GM12878 (cell line): ENCODE measurements around the gene PSPN. TPM values are rescaled to one million over a fixed set of nuclear protein-coding genes. Genes with fewer than 3 reads are reported as not detected.

Source experiments
- ATAC-seq: fragments of 200-7000 bp; cut with Tn5 transposase; 3 replicates; pipeline ENCODE4 v1.9.1; 2020; ENCODE audit warnings: mild to moderate bottlenecking, moderate library complexity
- BruUV-seq: library from RNA; stranded (reverse); fragments of 400-500 nt; replicated peaks from 2 replicates; lab custom pipeline; 2021; lab: Mats Ljungman, UMichigan
- CTCF ChIA-PET: fragments of 300-600 bp; sonication (Branson Sonifier 250); formaldehyde crosslinking; extraction: SDS; loops from one replicate; lab custom pipeline; 2021; ENCODE audit warnings: inconsistent platforms; lab: Yijun Ruan, JAX
- POLR2A ChIA-PET: fragments of 350-600 bp; formaldehyde crosslinking; extraction: SDS; loops from one replicate; lab custom pipeline; 2021; ENCODE audit warnings: inconsistent platforms; lab: Charles Lee
- RAD21 ChIA-PET: fragments of 300-600 bp; sonication (Branson Sonifier 250); formaldehyde crosslinking; loops from one replicate; lab custom pipeline; 2023; ENCODE audit warnings: antibody characterized with exemption; ENCODE audit not compliant: unreplicated experiment; lab: Charles Lee
- SMC1A ChIA-PET: fragments of 300-600 bp; sonication (Branson Sonifier 250); formaldehyde crosslinking; loops from one replicate; lab custom pipeline; 2023; ENCODE audit not compliant: unreplicated experiment, uncharacterized antibody; lab: Charles Lee
- DNase-seq: peaks from one replicate; pipeline ENCODE4 v3.0.0-alpha.2; 2011; ENCODE audit warnings: low read depth, low spot score
- FAIRE-seq: peaks from 3 replicates; lab custom pipeline; 2011; peaks lifted over from hg19 to GRCh38; lab: Jason Lieb, UNC
- H2AFZ ChIP-seq: 2 replicates; pipeline ENCODE4 v1.6.0; 2011; ENCODE audit warnings: low read depth, low read length, control low read depth; ENCODE audit not compliant: control insufficient read depth
- H3K27ac ChIP-seq: 2 replicates; pipeline ENCODE4 v1.5.1; 2011; ENCODE audit warnings: control low read depth; ENCODE audit not compliant: control insufficient read depth, insufficient read depth
- H3K27me3 ChIP-seq, 2 experiments: replicated peaks in 1 of 2; 2 replicates each; pipeline versions ENCODE4 v1.6.0 to v1.6.1; 2011; ENCODE audit warnings: low read length in 1 of 2; ENCODE audit not compliant: control insufficient read depth in 2 of 2, insufficient read depth in 2 of 2
- H3K36me3 ChIP-seq, 2 experiments: 2 replicates each; pipeline ENCODE4 v1.5.1; 2011; ENCODE audit warnings: low read length in 1 of 2; ENCODE audit not compliant: control insufficient read depth in 2 of 2, insufficient read depth in 2 of 2
- H3K4me1 ChIP-seq: 2 replicates; pipeline ENCODE4 v1.6.1; 2011; ENCODE audit warnings: mild to moderate bottlenecking, low read length, moderate library complexity, mixed read lengths; ENCODE audit not compliant: control insufficient read depth, insufficient read depth
- H3K4me2 ChIP-seq: 2 replicates; pipeline ENCODE4 v1.6.0; 2011; ENCODE audit warnings: control low read depth; ENCODE audit not compliant: control insufficient read depth, insufficient read depth
- H3K4me3 ChIP-seq: fragments of 200-600 bp; sonication (generic); 2 replicates; pipeline ENCODE4 v1.5.1; 2016
- H3K79me2 ChIP-seq: 2 replicates; pipeline ENCODE4 v1.6.0; 2011; ENCODE audit warnings: low read length; ENCODE audit not compliant: control insufficient read depth, insufficient read depth
- H3K9ac ChIP-seq: 2 replicates; pipeline ENCODE4 v1.8.0; 2011; ENCODE audit warnings: low read length, control low read depth, mixed read lengths; ENCODE audit not compliant: control insufficient read depth, insufficient read depth
- H3K9me3 ChIP-seq: replicated peaks from 3 replicates; pipeline ENCODE4 v1.5.1; 2011; ENCODE audit warnings: mild to moderate bottlenecking, low read length; ENCODE audit not compliant: control insufficient read depth, insufficient read depth
- H4K20me1 ChIP-seq: 2 replicates; pipeline ENCODE4 v1.6.0; 2011; ENCODE audit not compliant: control insufficient read depth, insufficient read depth
- DPF2 ChIP-seq: fragments of 450-650 bp; IDR thresholded peaks from 2 replicates; pipeline ENCODE4 v1.6.1; 2017; ENCODE audit warnings: mild to moderate bottlenecking
- HCFC1 ChIP-seq: fragments of 150-350 bp; IDR thresholded peaks from 2 replicates; pipeline ENCODE4 v1.6.1; 2014; ENCODE audit warnings: low read length
- IKZF2 ChIP-seq, 2 experiments: fragments of 450-650 bp; IDR thresholded peaks; 2 replicates each; pipeline ENCODE4 v1.6.1; 2017; ENCODE audit warnings: mild to moderate bottlenecking in 2 of 2, moderate library complexity in 2 of 2
- MLLT1 ChIP-seq: fragments of 450-650 bp; IDR thresholded peaks from 2 replicates; pipeline ENCODE4 v1.6.1; 2016; ENCODE audit warnings: mild to moderate bottlenecking
- NFIC ChIP-seq: IDR thresholded peaks from 2 replicates; pipeline ENCODE4 v1.6.1; 2012; ENCODE audit warnings: low read depth, mild to moderate bottlenecking, inconsistent platforms, low read length, moderate library complexity
- RUNX3 ChIP-seq: IDR thresholded peaks from 2 replicates; pipeline ENCODE4 v1.6.1; 2012; ENCODE audit warnings: low read length, inconsistent platforms
- SUZ12 ChIP-seq: fragments of 200-600 bp; sonication (generic); IDR thresholded peaks from one replicate; pipeline ENCODE4 v1.6.1; 2018; ENCODE audit warnings: antibody characterized with exemption, mild to moderate bottlenecking; ENCODE audit not compliant: unreplicated experiment
- WGBS: methylation state at CpG from one replicate; pipeline ENCODE4 v1.1.6; 2016; ENCODE audit warnings: low lambda C conversion rate; ENCODE audit not compliant: insufficient replicate concordance, insufficient coverage; ENCODE audit errors: missing lambda C conversion rate; 5-methylcytosine and 5-hydroxymethylcytosine counted together
- in situ Hi-C: fragments of 300-500 bp; cut with MboI; formaldehyde crosslinking; loops from 9 replicates; pipeline ENCODE4 v1.14.3; 2018; ENCODE audit warnings: mixed read lengths
- intact Hi-C: fragments of 100-400 bp; cut with micrococcal nuclease; formaldehyde crosslinking; loops from one replicate; pipeline ENCODE4 v1.14.2; 2022; ENCODE audit not compliant: unreplicated experiment
- polyA plus RNA-seq, 11 experiments: library from polyadenylated mRNA; depleted of rRNA in 4 of 11; unstranded in 6 of 11; stranded (reverse) in 5 of 11; fragments of >200 nt; fragmentation: Nextera tagmentation in 4 of 11; fragmentation: Illumina TruSeq in 1 of 11; extraction: Ambion mirVana in 4 of 11; extraction: Trizol in 1 of 11; gene quantifications; 1 replicate in 1 of 11; 2 replicates in 10 of 11; pipeline versions ENCODE4 v1.2.1 to v1.2.3, GENCODE V29; 2011 to 2016; ENCODE audit warnings: inconsistent platforms in 2 of 11, missing spikeins in 2 of 11, low read depth in 1 of 11
- total RNA-seq, 4 experiments: library from RNA; depleted of rRNA in 3 of 4; stranded (reverse); fragments of >200 nt in 3 of 4; fragmentation: Illumina TruSeq in 1 of 4; extraction: Trizol in 1 of 4; gene quantifications; 2 replicates each; pipeline versions ENCODE4 v1.2.1 to v1.2.3, GENCODE V29; 2013 to 2021
- TF ChIP-seq, protein P1 (sequence below): fragments of 450-650 bp; formaldehyde crosslinking; IDR thresholded peaks from 2 replicates; pipeline ENCODE4 v1.5.0; 2022; ENCODE audit warnings: mild to moderate bottlenecking, missing genetic modification characterization

Gene PSPN
- total and polyA plus RNA-seq, 10 of the 15 experiments (the other 5 are each of a cell fraction or from before 2014, with no cell fraction given), result 0.27 to 1.2 (median 0.66) TPM

DNA sequence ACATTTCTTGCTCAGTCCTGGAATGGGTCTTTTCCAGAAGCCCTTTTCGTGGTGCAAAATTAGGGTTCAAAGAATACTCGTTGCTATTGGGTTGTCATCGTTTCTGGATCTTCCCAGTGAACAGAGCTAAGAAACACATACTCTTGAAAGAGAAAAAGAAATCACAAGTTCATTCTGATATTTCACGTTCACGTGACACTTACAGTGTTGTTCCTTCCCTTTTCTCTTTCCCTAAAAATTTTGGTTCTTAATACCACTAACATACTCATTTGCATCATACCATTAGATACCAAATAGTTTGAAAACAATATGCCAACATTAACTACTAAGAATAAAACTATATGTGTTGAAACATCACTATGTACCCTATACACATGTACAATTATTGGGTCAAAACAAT, 30.7 kb upstream of the PSPN start:
- no peaks in the 10 kb centered on the region for H3K4me1 ChIP-seq
- ChIA-PET SMC1A (no interaction called here), POLR2A (interaction anchor here (0.6 kb wide), 1 partner anchor 464 kb away, joined by 3 read pairs; no protein-coding TSS in a partner anchor), CTCF (no interaction called here), RAD21 (interaction anchor here (1.1 kb wide), 1 partner anchor 15 kb away, joined by 4 read pairs; no protein-coding TSS in a partner anchor)
- BruUV-seq, result no TSS peak
- DNase-seq (no peak), FAIRE-seq (no peak), ATAC-seq (no peak)
- H3K36me3 ChIP-seq, result no peaks in the 10 kb centered on the region
- H2AFZ ChIP-seq, result no peak overlapping the region
- no peaks in the 10 kb centered on the region for H4K20me1 ChIP-seq
- in situ Hi-C loops (no loop called here), intact Hi-C loops (no loop called here)
- no peaks in the 10 kb centered on the region for H3K27me3 ChIP-seq
- no peaks in the 10 kb centered on the region for H3K79me2 ChIP-seq
- TF ChIP-seq RUNX3, result no peak
- H3K9me3 ChIP-seq, result no peaks in the 10 kb centered on the region
- H3K4me3 ChIP-seq, result no peak overlapping the region
- 6% methylated on average over 5 of the region's 5 CpGs for WGBS
- no peak overlapping the region for H3K4me2 ChIP-seq
- no peak overlapping the region for H3K27ac ChIP-seq
- no peak overlapping the region for H3K9ac ChIP-seq

GRCh38 chr19:6402837-6403608, 27.3 kb upstream of the PSPN start:
- Histone ChIP-seq H3K36me3 (no peaks in the 10 kb centered on the region), H3K27ac (no peak overlapping the region), H3K79me2 (no peaks in the 10 kb centered on the region), H2AFZ (no peak overlapping the region), H3K4me2 (no peak overlapping the region), H4K20me1 (no peaks in the 10 kb centered on the region), H3K27me3 (no peaks in the 10 kb centered on the region), H3K9me3 (no peaks in the 10 kb centered on the region), H3K9ac (no peak overlapping the region), H3K4me1 (no peaks in the 10 kb centered on the region), H3K4me3 (no peak overlapping the region)
- RAD21 ChIA-PET, result no interaction called here
- POLR2A ChIA-PET, result no interaction called here
- DNase-seq, result no peak
- BruUV-seq, result no TSS peak
- intact Hi-C loops, result no loop called here
- in situ Hi-C loops, result no loop called here
- SMC1A ChIA-PET, result interaction anchor here (0.5 to 1.2 kb wide), 2 partner anchors 8 to 266 kb away, joined by 3 read pairs; no protein-coding TSS in a partner anchor
- no peak for ATAC-seq
- 53% methylated on average over 20 of the region's 22 CpGs for WGBS
- FAIRE-seq, result no peak
- CTCF ChIA-PET, result interaction anchor here (0.6 kb wide), 1 partner anchor 97 kb away, joined by 3 read pairs; no protein-coding TSS in a partner anchor
- no peak for TF ChIP-seq HCFC1
- no peak for TF ChIP-seq SUZ12
- TF ChIP-seq RUNX3, result no peak
- TF ChIP-seq IKZF2 (IDR thresholded peaks at IDR 0.05), result no peak
- no peak for TF ChIP-seq MLLT1
- TF ChIP-seq, protein P1, sequence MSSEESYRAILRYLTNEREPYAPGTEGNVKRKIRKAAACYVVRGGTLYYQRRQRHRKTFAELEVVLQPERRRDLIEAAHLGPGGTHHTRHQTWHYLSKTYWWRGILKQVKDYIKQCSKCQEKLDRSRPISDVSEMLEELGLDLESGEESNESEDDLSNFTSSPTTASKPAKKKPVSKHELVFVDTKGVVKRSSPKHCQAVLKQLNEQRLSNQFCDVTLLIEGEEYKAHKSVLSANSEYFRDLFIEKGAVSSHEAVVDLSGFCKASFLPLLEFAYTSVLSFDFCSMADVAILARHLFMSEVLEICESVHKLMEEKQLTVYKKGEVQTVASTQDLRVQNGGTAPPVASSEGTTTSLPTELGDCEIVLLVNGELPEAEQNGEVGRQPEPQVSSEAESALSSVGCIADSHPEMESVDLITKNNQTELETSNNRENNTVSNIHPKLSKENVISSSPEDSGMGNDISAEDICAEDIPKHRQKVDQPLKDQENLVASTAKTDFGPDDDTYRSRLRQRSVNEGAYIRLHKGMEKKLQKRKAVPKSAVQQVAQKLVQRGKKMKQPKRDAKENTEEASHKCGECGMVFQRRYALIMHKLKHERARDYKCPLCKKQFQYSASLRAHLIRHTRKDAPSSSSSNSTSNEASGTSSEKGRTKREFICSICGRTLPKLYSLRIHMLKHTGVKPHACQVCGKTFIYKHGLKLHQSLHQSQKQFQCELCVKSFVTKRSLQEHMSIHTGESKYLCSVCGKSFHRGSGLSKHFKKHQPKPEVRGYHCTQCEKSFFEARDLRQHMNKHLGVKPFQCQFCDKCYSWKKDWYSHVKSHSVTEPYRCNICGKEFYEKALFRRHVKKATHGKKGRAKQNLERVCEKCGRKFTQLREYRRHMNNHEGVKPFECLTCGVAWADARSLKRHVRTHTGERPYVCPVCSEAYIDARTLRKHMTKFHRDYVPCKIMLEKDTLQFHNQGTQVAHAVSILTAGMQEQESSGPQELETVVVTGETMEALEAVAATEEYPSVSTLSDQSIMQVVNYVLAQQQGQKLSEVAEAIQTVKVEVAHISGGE (CRISPR knock-in tag), result no peak
- TF ChIP-seq DPF2, result no peak
- no peak for TF ChIP-seq NFIC
